ENCODE measurements around the gene SCN1B.
"Not testable (repeated sequence)": the region's sequence is repeated elsewhere in the genome, so short reads cannot be mapped to it uniquely, and the experiment has no call there.

The SCN1B gene
- total RNA-seq, result 1.7 to 4.5 (median 2.6) reads per million in 9 experiments

DNA sequence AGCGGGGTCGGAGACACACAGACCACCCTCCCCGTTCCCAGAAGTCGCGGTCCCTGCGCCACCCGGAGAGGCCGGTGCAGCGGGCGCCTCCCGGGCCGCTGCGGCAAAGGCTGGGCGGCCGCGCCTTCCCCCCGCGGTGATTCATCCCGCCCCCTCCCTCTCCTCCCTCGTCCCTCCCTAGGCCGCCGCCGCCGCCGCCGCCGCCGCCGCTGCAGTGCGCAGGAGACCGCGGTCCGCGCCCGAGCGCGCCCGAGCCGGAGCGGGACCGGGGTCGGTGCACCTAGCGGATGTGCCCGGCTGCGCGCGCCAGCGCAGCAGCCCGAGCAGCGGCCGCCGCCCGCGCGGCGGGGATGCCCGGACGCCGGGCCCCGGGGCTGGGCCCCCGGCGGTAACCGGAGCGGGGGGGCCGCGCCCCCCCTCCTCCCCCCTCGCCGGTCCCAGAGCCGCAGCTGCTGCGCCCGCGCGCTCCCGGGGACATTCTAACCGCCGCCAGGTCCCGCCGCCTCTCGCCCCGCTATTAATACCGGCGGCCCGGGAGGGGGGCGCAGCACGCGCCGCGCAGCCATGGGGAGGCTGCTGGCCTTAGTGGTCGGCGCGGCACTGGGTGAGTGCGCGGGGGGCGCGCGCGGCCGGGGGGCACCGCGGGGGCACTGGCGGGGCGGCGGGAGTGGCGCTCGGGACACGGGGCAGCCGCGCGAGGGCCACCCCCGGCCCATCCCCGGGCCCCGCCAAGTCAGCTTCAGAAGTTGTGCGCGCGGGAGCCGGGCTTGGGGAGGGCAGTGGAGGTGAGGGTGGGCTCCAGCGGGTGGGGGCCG, at the start of gene SCN1B:
SCN1B (plus strand) TSS at position 214 of the 815 bp plus-strand sequence; CDS start at position 565, 351 bp downstream.
- H3K4me1 Mint-ChIP-seq (ENCODE audit: low read depth in 2 of 2), result peaks cover 6 to 15% of the 10 kb centered on the region in 2 donors
- ATAC-seq (replicated peaks) (peak; percentile 86), DNase-seq (peak; percentile 35 to 59 (median 47))
- peak within 1 kb of the TSS; percentile 0 to 39 for H3K27ac Mint-ChIP-seq
- peaks cover 23% of the 10 kb centered on the region for H3K36me3 Mint-ChIP-seq (ENCODE audit: insufficient read depth)
- H3K4me3 Mint-ChIP-seq, result peak within 1 kb of the TSS; percentile 59 to 85
- H3K27me3 Mint-ChIP-seq, result peaks cover 0 to 6% of the 10 kb centered on the region in 2 donors
- no peaks in the 10 kb centered on the region for H3K9me3 Mint-ChIP-seq

- no peak overlapping the region for H3K4me3 Mint-ChIP-seq
- no peaks in the 10 kb centered on the region for H3K27me3 Mint-ChIP-seq
- peaks cover 9% of the 10 kb centered on the region in 2 donors for H3K4me1 Mint-ChIP-seq (ENCODE audit: low read depth in 2 of 2)
- DNase-seq (no peak), ATAC-seq (replicated peaks) (no peak)
- no peaks in the 10 kb centered on the region for H3K9me3 Mint-ChIP-seq
- H3K27ac Mint-ChIP-seq, result no peak overlapping the region
- no peaks in the 10 kb centered on the region for H3K36me3 Mint-ChIP-seq (ENCODE audit: insufficient read depth)
Measured at GRCh38 chr19:34982275-34982674, 48.0 kb upstream of the SCN1B start.

GRCh38 chr19:34983786-34984185, 46.5 kb upstream of the SCN1B start:
- Mint-ChIP-seq H3K4me1 (ENCODE audit: low read depth in 2 of 2) (peaks cover 9% of the 10 kb centered on the region in 2 donors), H3K27me3 (no peaks in the 10 kb centered on the region), H3K4me3 (no peak overlapping the region), H3K9me3 (no peaks in the 10 kb centered on the region), H3K36me3 (ENCODE audit: insufficient read depth) (no peaks in the 10 kb centered on the region), H3K27ac (peak overlapping the region in 1 of 2 donors; percentile 5)
- ATAC-seq (replicated peaks) (no peak), DNase-seq (no peak)

DNA sequence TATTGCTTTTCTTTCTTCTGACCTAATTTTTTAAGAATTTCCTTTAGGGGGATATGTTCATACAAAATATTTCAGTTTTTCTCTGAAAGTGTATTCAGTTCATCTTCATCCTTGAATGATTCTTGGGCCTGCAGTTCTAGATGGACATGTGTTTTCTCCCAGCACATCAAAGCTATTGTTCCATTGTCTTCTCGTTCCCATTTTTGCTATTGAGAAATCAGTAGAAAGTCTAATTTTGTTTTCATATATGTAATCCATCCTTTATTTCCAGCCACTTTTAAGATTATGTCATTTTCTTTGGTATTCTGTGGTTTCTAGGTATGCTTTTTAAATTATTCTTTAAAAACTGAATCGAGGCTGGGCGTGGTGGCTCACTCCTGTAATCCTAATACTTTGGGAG, 46.0 kb upstream of the SCN1B start:
- H3K4me3 Mint-ChIP-seq, result no peak overlapping the region
- DNase-seq, result no peak
- no peak for ATAC-seq (replicated peaks)

GRCh38 chr19:34985249-34986022, 44.8 kb upstream of the SCN1B start:
- Mint-ChIP-seq H3K9me3 (no peaks in the 10 kb centered on the region), H3K27me3 (no peaks in the 10 kb centered on the region), H3K27ac (peak overlapping the region; percentile 45 to 65), H3K4me1 (ENCODE audit: low read depth in 2 of 2) (peaks cover 9% of the 10 kb centered on the region in 2 donors), H3K36me3 (ENCODE audit: insufficient read depth) (peaks cover 3% of the 10 kb centered on the region), H3K4me3 (peak overlapping the region; percentile 25 to 44)
- ATAC-seq (replicated peaks), result peak; percentile 65
- DNase-seq, result no peak

More for the DNA sequence above, 46.0 kb upstream of the SCN1B start:
- Mint-ChIP-seq H3K27me3 (no peaks in the 10 kb centered on the region), H3K27ac (peak overlapping the region in 1 of 2 donors; percentile 5), H3K4me1 (ENCODE audit: low read depth in 2 of 2) (peaks cover 9% of the 10 kb centered on the region in 2 donors), H3K9me3 (no peaks in the 10 kb centered on the region), H3K36me3 (ENCODE audit: insufficient read depth) (peaks cover 3% of the 10 kb centered on the region)

- ATAC-seq (replicated peaks), result no peak
- peak overlapping the region in 1 of 2 donors; percentile 54 for H3K27ac Mint-ChIP-seq
- H3K9me3 Mint-ChIP-seq, result no peaks in the 10 kb centered on the region
- H3K27me3 Mint-ChIP-seq, result no peaks in the 10 kb centered on the region
- H3K36me3 Mint-ChIP-seq (ENCODE audit: insufficient read depth), result peaks cover 3% of the 10 kb centered on the region
- H3K4me3 Mint-ChIP-seq, result no peak overlapping the region
- no peak for DNase-seq
- H3K4me1 Mint-ChIP-seq (ENCODE audit: low read depth in 2 of 2), result peaks cover 9 to 14% of the 10 kb centered on the region in 2 donors
Measured at GRCh38 chr19:34988119-34988518, 42.2 kb upstream of the SCN1B start.

DNA sequence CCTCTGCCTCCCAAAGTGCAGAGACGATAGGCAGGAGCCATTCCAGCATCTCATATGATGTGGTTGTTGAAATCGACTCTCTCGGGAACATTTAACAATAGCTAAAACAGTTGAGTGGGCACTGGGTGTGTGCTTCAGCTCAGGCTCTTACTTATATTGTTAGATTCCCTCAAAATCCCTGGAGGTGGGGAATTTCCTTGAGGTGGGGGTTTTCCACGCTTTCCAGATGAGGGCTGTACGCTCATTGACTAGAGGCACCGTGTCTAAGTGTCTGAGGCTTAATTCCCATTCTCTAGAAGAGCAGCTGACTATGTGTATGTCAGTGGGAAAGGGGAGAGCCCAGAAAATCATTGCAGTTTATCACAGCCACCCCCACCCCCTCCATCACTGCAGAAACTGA, 41.0 kb upstream of the SCN1B start:
- Mint-ChIP-seq H3K4me1 (ENCODE audit: low read depth in 2 of 2) (peaks cover 9 to 22% of the 10 kb centered on the region in 2 donors), H3K27ac (no peak overlapping the region), H3K36me3 (ENCODE audit: insufficient read depth) (peaks cover 3% of the 10 kb centered on the region), H3K27me3 (no peaks in the 10 kb centered on the region), H3K4me3 (no peak overlapping the region), H3K9me3 (no peaks in the 10 kb centered on the region)
- no peak for DNase-seq
- ATAC-seq (replicated peaks), result no peak

GRCh38 chr19:34990578-34991192, 39.6 kb upstream of the SCN1B start:
- H3K9me3 Mint-ChIP-seq, result no peaks in the 10 kb centered on the region
- peaks cover 3% of the 10 kb centered on the region for H3K36me3 Mint-ChIP-seq (ENCODE audit: insufficient read depth)
- ATAC-seq (replicated peaks) (no peak), DNase-seq (no peak)
- H3K27ac Mint-ChIP-seq, result no peak overlapping the region
- H3K27me3 Mint-ChIP-seq, result no peaks in the 10 kb centered on the region
- peaks cover 3 to 16% of the 10 kb centered on the region in 2 donors for H3K4me1 Mint-ChIP-seq (ENCODE audit: low read depth in 2 of 2)
- no peak overlapping the region for H3K4me3 Mint-ChIP-seq

GRCh38 chr19:34991542-34992333, 38.5 kb upstream of the SCN1B start:
- Mint-ChIP-seq H3K36me3 (ENCODE audit: insufficient read depth) (peaks cover 3% of the 10 kb centered on the region), H3K27me3 (no peaks in the 10 kb centered on the region), H3K9me3 (no peaks in the 10 kb centered on the region), H3K4me3 (peak overlapping the region in 1 of 2 donors; percentile 59), H3K27ac (no peak overlapping the region), H3K4me1 (ENCODE audit: low read depth in 2 of 2) (peaks cover under 1 to 16% of the 10 kb centered on the region in 2 donors)
- ATAC-seq (replicated peaks) (no peak), DNase-seq (no peak)

DNA sequence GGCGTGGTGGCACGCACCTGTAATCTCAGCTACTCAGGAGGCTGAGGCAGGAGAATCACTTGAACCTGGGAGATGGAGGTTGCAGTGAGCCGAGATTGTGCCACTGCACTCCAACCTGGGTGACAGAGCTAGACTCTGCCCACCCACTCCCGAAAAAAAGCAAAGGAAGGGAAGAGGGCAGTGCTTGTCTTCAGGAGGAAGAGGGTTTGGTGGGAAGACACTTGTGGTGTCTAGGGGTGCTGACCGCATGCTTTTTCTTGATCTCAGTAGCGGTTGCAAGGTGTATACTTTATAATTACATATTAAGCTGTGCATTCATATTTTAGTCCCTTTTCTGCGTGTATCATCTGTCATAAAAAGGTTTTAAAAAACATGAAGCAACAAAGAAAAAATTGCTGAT, 37.7 kb upstream of the SCN1B start:
- not testable (repeated sequence) for DNase-seq; H3K27me3 Mint-ChIP-seq; H3K36me3 Mint-ChIP-seq (ENCODE audit: insufficient read depth); H3K27ac Mint-ChIP-seq; H3K9me3 Mint-ChIP-seq
- H3K4me1 Mint-ChIP-seq (ENCODE audit: low read depth in 2 of 2), result peaks cover 9 to 25% of the 10 kb centered on the region in 2 donors
- peak overlapping the region in 1 of 2 donors; percentile 59 for H3K4me3 Mint-ChIP-seq
- ATAC-seq (replicated peaks), result peak; percentile 71

DNA sequence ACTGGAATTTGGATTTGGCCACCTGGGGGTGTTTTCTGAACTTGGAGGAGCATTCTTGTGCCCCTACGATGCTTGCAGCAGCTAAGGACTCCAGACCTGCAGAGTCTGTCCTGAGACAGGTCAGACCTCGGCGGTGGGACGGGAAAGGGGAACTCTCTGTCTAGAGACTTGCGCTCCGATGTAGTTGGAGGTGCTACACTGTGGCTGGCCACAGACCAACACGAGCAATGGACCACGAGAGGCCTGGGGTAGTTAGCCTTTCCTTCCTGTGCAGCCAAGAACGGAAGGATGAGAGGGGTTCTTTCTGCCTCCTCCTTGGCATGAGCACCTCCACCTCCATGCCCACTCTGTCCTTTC, 36.0 kb upstream of the SCN1B start:
- Mint-ChIP-seq H3K4me1 (ENCODE audit: low read depth in 2 of 2) (peaks cover 17 to 37% of the 10 kb centered on the region in 2 donors), H3K4me3 (no peak overlapping the region), H3K9me3 (no peaks in the 10 kb centered on the region), H3K27ac (no peak overlapping the region), H3K27me3 (no peaks in the 10 kb centered on the region), H3K36me3 (ENCODE audit: insufficient read depth) (peaks cover 6% of the 10 kb centered on the region)
- no peak for DNase-seq
- no peak for ATAC-seq (replicated peaks)

GRCh38 chr19:34994643-34995541, 35.4 kb upstream of the SCN1B start:
- Mint-ChIP-seq H3K4me3 (no peak overlapping the region), H3K4me1 (ENCODE audit: low read depth in 2 of 2) (peaks cover 22 to 37% of the 10 kb centered on the region in 2 donors), H3K9me3 (no peaks in the 10 kb centered on the region), H3K27ac (no peak overlapping the region), H3K36me3 (ENCODE audit: insufficient read depth) (peaks cover 8% of the 10 kb centered on the region), H3K27me3 (no peaks in the 10 kb centered on the region)
- ATAC-seq (replicated peaks) (no peak), DNase-seq (no peak)

All from effector memory CD8-positive, alpha-beta T cell (primary cell).